HCT116 (cell line): Measurements from ENCODE around the gene SLC5A6.

Source experiments
- CEBPB ChIP-seq: IDR thresholded peaks from 2 replicates; pipeline ENCODE4 v1.6.1; 2012; ENCODE audit warnings: low read depth
- CTCF ChIP-seq, 3 experiments: fragments of 200-600 bp in 1 of 3; sonication (generic) in 1 of 3; IDR thresholded peaks in 2 of 3; conservative IDR thresholded peaks in 1 of 3; 2 replicates each; pipeline ENCODE4 v1.5.1; 2012 to 2017; ENCODE audit warnings: low read depth in 2 of 3, low read length in 2 of 3, antibody characterized with exemption in 1 of 3, borderline replicate concordance in 1 of 3, control low read depth in 1 of 3, mild to moderate bottlenecking in 1 of 3, mixed read lengths in 1 of 3, mixed run types in 1 of 3, moderate library complexity in 1 of 3; ENCODE audit not compliant: insufficient read depth in 1 of 3
- ELF1 ChIP-seq: IDR thresholded peaks from 2 replicates; pipeline ENCODE4 v1.6.1; 2012; ENCODE audit warnings: low read depth, borderline replicate concordance
- EZH2 ChIP-seq: fragments of 200-600 bp; sonication (generic); IDR thresholded peaks from 2 replicates; pipeline ENCODE4 v1.6.1; 2017; ENCODE audit warnings: antibody characterized with exemption, mixed run types
- FOSL1 ChIP-seq: IDR thresholded peaks from 2 replicates; pipeline ENCODE4 v1.6.1; 2012; ENCODE audit warnings: low read depth
- MAX ChIP-seq: IDR thresholded peaks from 2 replicates; pipeline ENCODE4 v1.6.1; 2012
- POLR2A ChIP-seq: IDR thresholded peaks from 2 replicates; pipeline ENCODE4 v1.7.0; 2011; ENCODE audit warnings: borderline replicate concordance; ENCODE audit not compliant: insufficient read depth, insufficient read length; ENCODE audit errors: extremely low read depth
- POLR2AphosphoS5 ChIP-seq: IDR thresholded peaks from 2 replicates; pipeline ENCODE4 v1.6.1; 2011; ENCODE audit warnings: mild to moderate bottlenecking, low read depth, low read length, moderate library complexity
- RAD21 ChIP-seq: IDR thresholded peaks from 2 replicates; pipeline ENCODE4 v1.6.1; 2012; ENCODE audit warnings: low read depth, mild to moderate bottlenecking
- SP1 ChIP-seq: IDR thresholded peaks from 2 replicates; pipeline ENCODE4 v1.6.1; 2012; ENCODE audit warnings: low read depth

- TF ChIP-seq POLR2AphosphoS5 (no peak), FOSL1 (no peak), ELF1 (no peak), CEBPB (no peak), SP1 (no peak), CTCF (IDR thresholded peaks at IDR 0.05 in 2 of 3, conservative IDR thresholded peaks at IDR 0.05 in 1 of 3; ENCODE audit: borderline replicate concordance in 1 of 3, insufficient read depth in 1 of 3, low read depth in 2 of 3, low read length in 2 of 3) (no peak), MAX (no peak), EZH2 (no peak), RAD21 (no peak), POLR2A (no peak)
Observed at GRCh38 chr2:27185331-27186026, 26.6 kb downstream of the SLC5A6 start.
